GM13977 (cell line): ENCODE results near the gene TYK2.

Experiments used
- DNase-seq: peaks from one replicate; pipeline ENCODE4 v3.0.0; 2012; ENCODE audit warnings: low spot score
- in situ Hi-C: fragments of 300-500 bp; cut with MboI; formaldehyde crosslinking; loops from one replicate; pipeline ENCODE4 v1.12.0; 2022; ENCODE audit warnings: low sequenced_read_pairs, low pct_unique_long_range_greater_than_20kb, mixed read lengths, inconsistent platforms; ENCODE audit not compliant: unreplicated experiment
- TF ChIP-seq, protein P1 (sequence below): IDR thresholded peaks from 2 replicates; pipeline ENCODE4 v1.5.1; 2012; ENCODE audit warnings: mild to moderate bottlenecking, control low read depth; ENCODE audit not compliant: insufficient read depth; ENCODE audit errors: extremely low read depth, missing control alignments

Gene TYK2

DNA sequence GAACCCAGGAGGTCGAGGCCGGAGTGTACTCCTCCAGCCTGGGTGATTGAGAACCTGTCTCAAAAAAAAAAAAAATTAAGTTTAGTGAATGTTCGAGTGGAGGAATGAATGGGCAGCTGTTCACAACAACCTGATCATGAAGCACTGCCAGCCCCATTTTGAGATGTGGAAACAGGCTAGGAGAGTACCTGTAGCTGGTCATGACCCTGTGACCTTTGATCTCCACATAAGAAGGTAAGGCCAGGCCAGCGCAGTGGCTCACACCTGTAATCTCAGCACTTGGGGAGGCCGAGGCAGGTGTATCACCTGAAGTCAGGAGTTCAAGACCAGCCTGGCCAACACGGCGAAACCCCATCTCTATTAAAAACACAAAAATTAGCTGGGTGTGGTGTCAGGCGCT is 54.6 kb downstream of the TYK2 start:
- DNase-seq: no peak
- in situ Hi-C loops: no loop called here
- TF ChIP-seq, protein P1, sequence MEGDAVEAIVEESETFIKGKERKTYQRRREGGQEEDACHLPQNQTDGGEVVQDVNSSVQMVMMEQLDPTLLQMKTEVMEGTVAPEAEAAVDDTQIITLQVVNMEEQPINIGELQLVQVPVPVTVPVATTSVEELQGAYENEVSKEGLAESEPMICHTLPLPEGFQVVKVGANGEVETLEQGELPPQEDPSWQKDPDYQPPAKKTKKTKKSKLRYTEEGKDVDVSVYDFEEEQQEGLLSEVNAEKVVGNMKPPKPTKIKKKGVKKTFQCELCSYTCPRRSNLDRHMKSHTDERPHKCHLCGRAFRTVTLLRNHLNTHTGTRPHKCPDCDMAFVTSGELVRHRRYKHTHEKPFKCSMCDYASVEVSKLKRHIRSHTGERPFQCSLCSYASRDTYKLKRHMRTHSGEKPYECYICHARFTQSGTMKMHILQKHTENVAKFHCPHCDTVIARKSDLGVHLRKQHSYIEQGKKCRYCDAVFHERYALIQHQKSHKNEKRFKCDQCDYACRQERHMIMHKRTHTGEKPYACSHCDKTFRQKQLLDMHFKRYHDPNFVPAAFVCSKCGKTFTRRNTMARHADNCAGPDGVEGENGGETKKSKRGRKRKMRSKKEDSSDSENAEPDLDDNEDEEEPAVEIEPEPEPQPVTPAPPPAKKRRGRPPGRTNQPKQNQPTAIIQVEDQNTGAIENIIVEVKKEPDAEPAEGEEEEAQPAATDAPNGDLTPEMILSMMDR: no peak

DNA sequence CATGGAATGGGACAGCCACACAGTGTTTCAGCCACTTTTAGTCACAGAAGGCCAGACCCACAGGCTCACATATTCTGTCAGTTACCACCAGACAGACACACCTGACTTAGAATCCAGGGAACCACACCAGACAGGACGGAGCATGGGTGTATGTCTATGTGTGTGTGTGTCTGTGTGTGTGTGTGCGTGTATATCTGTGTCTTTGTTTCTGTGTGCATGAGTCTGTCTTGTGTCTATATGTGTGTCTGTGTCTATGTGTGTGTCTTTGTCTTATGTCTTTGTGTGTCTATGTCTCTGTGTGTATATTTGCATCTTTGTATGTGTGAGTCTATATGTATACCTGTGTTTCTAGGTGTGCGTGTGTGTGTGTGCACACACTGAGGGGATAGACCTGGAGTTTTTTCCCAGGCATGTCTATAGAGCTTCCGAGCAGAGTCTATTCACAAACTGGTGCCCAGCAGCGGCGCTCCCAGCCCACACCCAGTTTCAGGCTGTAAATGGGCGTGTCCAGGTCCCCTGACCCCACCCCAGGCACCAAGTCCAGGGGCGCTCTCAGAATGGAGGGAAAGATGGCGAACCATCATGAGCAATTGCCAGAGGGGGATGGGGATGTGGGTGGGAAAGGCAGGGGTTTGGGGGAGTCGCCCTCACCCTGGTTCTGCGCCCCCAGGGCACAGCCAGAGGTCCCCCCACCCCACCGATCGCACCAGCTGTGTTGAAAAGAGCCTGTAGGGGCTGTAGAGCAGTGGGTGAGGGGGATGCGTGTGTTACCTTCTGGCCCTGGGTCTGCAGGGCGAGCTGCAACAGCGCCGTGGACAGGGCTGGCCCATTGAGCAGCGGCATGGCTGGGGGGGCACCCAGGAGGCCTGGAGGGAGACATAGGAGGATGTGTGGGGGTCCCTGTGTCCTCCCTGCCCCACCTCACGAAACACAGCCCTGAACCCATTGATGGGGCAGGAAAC is 58.2 kb downstream of the TYK2 start:
- no peak for DNase-seq
- in situ Hi-C loops: no loop called here
- TF ChIP-seq, protein P1: no peak

DNA sequence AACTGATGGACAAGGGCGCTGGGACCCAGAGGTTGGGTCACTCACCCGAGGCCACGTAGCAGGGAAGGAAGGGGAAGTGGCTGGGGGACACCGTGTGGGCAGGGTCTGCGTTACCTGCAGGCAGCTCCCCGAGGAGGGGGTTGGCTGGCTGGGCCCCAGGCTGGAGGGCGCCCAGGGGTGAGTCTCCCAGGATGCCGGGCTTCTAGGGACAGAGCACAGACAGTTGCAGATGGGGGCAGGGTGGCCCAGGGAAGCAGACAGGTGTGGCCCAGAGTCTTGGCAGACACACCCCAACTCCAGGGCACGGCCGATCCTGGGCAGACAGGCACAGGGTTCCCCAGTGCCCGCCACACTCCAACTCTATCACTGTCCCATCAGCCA is 59.0 kb downstream of the TYK2 start:
- no peak for DNase-seq
- in situ Hi-C loops: no loop called here

DNA sequence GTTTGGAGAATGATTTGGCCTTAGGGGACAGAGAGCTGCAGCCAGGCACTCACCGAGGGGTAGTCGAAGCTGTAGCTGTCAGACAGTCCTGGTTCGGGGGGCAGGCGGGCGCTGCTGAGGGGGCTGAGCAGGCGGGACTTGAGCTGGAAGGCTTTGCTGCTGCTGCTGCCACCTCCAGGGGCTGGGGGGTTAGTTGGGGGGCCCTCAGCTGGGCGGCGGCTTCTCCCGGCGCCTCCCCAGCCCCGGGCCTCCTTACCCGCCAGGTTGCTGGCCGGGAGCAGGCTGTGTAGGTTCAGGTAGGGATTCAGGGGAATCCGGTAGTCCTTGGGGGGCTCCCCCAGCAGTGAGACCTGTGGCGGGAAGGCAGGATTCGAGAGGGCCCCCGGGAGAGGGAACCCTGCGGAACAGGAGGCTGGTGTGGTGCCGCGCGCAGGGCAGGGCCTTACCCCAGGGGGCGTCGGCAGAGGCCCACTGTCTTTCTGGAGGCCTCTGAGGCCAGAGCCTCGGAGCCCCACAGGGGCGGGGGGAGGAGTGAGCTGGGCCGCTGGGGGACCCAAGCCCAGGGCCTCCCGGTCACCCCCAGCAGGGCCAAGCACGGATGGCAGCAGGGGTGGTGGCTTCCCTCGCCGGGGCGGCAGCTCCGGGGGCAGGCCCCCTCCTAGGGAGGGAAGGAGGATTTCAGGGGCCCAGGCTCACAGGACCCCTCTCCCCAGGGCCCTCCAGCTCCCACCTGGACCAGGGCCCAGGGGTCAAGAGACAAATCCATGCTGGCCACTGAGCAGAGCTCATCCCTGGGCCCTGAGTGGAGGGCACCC is 59.6 kb downstream of the TYK2 start:
- no peak for DNase-seq
- in situ Hi-C loops: no loop called here
- TF ChIP-seq, protein P1: no peak

More for the DNA sequence above, 59.0 kb downstream of the TYK2 start:
- TF ChIP-seq, protein P1: no peak

DNA sequence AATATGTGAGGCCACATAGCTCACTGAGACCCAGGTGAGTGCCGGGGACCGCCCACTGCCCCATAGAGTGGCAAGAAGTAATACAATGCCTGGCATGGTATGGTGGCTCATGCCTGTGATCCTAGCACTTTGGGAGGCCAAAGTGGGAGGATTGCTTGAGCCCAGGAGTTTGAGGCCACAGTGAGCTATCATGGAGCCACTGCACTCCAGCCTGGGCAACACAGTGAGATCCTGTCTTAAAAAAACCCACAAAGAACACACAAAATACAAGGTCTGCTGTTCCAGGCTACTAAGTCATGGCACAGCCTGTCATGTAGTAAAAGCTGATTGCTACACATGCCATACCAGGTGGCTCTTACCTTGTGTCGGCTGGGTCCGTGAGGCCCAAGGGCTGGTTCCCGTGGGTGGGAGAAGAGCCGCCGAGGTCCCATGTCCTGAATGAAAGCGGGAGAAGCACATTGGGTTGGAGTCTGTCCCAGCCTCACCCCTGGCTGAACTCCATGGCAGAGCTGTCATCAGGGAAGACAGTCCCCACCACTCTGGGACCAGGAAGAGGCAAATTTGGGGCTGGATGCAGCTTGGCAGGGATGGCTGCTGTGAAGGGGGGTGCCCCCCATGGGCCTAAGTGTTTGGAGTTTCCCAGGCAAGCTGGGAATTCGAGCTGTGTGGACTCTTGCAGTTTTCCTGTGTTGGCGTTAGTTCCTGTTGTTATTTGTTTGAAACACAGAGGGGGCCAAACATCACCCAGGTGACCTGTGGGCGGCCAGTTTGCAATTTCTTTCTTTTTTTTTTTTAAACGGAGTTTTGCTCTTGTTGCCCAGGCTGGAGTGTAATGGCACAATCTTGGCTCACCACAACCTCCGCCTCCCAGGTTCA is 61.3 kb downstream of the TYK2 start:
- in situ Hi-C loops: no loop called here
- no peak for DNase-seq
- TF ChIP-seq, protein P1: no peak
